ENCODE data around the gene BCKDK. TPM values are rescaled to one million over a fixed set of nuclear protein-coding genes. Genes with fewer than 3 reads are reported as not detected.

BCKDK gene
- total and polyA plus RNA-seq, 2 of the 13 experiments (the other 11 are each of a cell fraction or from before 2014, with no cell fraction given), result 24.9 to 42.6 TPM

- TF ChIP-seq CBX2 (IDR thresholded peaks at IDR 0.05; ENCODE audit: low read depth, low read length) (no peak), CBX2 (CRISPR knock-in tag; IDR thresholded peaks at IDR 0.05; ENCODE audit: low read depth) (0 out of 2 replicates have a peak, but pooled peaks have one; percentile 51), ZNF235 (CRISPR knock-in tag; IDR thresholded peaks at IDR 0.05; ENCODE audit: borderline replicate concordance) (peak; percentile 86; the same call in 1 of the 2 replicates), ZNF326 (CRISPR knock-in tag; IDR thresholded peaks at IDR 0.05; ENCODE audit: borderline replicate concordance) (no peak), PPARG (CRISPR knock-in tag; conservative IDR thresholded peaks at IDR 0.05) (peak; percentile 81), ZNF24 (IDR thresholded peaks at IDR 0.05) (0 out of 2 replicates have a peak, but pooled peaks have one; percentile 31), FOXJ3 (CRISPR knock-in tag; IDR thresholded peaks at IDR 0.05; ENCODE audit: borderline replicate concordance) (peak; percentile 54), ZNF558 (CRISPR knock-in tag; IDR thresholded peaks at IDR 0.05; ENCODE audit: borderline replicate concordance) (peak; percentile 98), AFF4 (CRISPR knock-in tag; IDR thresholded peaks at IDR 0.05) (no peak), RNF2 (conservative IDR thresholded peaks at IDR 0.05; ENCODE audit: low read depth) (peak; percentile 92), NAIF1 (CRISPR knock-in tag; IDR thresholded peaks at IDR 0.05; ENCODE audit: borderline replicate concordance) (peak; percentile 43; the same call in 1 of the 2 replicates), RBM39 (IDR thresholded peaks at IDR 0.05; ENCODE audit: low read depth, low read length, poor library complexity, severe bottlenecking) (peak; percentile 93), PHF20 (CRISPR knock-in tag; IDR thresholded peaks at IDR 0.05) (peak; percentile 78), FLYWCH1 (CRISPR knock-in tag; IDR thresholded peaks at IDR 0.05) (no peak), ZNF775 (CRISPR knock-in tag; IDR thresholded peaks at IDR 0.05; ENCODE audit: borderline replicate concordance) (no peak), ZNF691 (CRISPR knock-in tag; IDR thresholded peaks at IDR 0.05; ENCODE audit: borderline replicate concordance, low read depth) (peak; percentile 97), KDM5B (CRISPR knock-in tag; IDR thresholded peaks at IDR 0.05; ENCODE audit: borderline replicate concordance) (peak; percentile 98), SNAI1 (CRISPR knock-in tag; IDR thresholded peaks at IDR 0.05; ENCODE audit: borderline replicate concordance) (peak; percentile 95; the same call in 1 of the 2 replicates), E2F1 (CRISPR knock-in tag; IDR thresholded peaks at IDR 0.05) (peak; percentile 74), TIGD3 (CRISPR knock-in tag; IDR thresholded peaks at IDR 0.05; ENCODE audit: borderline replicate concordance) (peak; percentile 78; the same call in 1 of the 2 replicates), ELF3 (CRISPR knock-in tag; IDR thresholded peaks at IDR 0.05) (peak; percentile 90), PRMT3 (CRISPR knock-in tag; IDR thresholded peaks at IDR 0.05; ENCODE audit: borderline replicate concordance, low read depth) (peak; percentile 74; the same call in 1 of the 2 replicates), SOX5 (CRISPR knock-in tag; IDR thresholded peaks at IDR 0.05; ENCODE audit: borderline replicate concordance) (peak; percentile 94), ZNF205 (CRISPR knock-in tag; IDR thresholded peaks at IDR 0.05) (peak; percentile 96)
Measured at GRCh38 chr16:31105677-31106213, 2.4 kb upstream of the BCKDK start (continued).
